Suppressor macrophage (primary cell): ENCODE measurements around the gene AFF3.
"Not testable (repeated sequence)": the region's sequence is repeated elsewhere in the genome, so short reads cannot be mapped to it uniquely, and the experiment has no call there.

ENCODE experiments used
- DNase-seq, 4 experiments: peaks; one replicate each; pipeline ENCODE4 v3.0.0-alpha.2; 2020 to 2022

Gene AFF3

GRCh38 chr2:100105678-100106054, 36.7 kb downstream of the AFF3 start:
- peak in 1 of 4 experiments; percentile 10 for DNase-seq

DNA sequence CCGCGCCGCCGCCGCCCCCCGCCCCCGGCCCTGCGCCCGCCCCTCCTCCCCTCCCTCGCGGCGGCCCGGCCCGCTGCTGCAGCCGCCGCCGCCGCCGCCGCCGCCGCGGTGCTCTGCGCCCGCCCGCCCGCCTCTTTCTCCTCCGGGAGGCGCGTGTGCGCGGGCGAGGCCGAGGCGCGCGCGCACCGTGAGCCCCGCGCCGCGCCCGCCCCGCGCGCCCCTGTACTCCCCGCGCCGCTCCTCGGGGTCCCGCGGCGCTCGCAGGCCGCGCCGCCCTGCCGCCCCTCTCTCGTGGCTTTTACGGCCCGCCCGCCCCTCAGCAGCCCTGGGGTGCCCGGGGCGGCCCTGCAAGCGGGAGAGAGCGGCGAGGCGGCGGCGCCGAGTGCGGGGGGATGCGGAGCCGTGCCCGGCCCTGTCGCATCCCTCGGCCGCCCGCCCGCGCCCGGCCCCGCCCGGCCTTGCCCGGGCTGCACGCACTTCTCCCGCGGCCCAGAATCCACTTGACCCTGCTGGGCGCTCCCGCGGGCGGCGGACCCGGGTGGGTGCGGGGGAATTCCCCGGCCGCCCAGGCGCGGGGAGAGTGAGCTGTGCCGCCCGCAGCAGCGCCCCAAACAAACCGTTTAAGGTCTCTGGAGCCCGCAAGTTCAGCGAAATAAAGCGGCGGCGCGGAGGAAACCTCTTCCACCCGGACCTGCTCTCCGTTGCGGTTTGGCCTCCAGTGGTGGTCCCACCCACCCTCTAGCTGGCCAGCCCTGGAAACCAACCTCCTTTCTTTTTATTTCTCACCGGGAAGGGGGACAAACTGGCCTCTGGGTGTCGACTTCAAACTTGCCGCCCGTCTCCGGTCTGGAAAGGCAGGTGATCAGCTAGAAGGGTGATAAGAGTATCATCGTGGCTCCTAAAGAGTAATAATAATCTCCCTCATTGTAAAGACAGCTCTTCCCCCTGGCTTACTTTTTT, 37.4 kb downstream of the AFF3 start:
- peak in 3 of 4 experiments; percentile 33 to 68 (median 64) for DNase-seq

DNA sequence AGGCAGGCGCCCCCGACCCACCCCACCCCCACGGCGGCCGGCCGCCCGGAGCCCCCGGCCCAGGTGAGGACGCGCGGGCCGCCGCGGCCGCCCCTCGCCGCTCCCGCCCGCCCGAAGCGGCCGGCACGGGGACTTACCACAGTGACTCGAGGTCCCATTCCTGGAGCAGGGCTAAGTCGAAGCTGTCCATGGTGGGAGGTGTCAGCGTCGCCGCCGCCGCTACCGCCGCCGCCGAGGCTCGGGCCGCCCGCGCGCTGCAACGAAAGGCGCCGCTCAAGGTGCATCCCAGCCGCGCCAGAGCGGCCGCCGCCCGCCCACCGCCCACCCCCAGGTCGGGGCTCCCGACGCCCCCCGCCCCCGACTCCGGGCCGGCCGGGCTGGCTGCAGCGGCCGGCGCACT, 38.1 kb downstream of the AFF3 start:
- DNase-seq = peak in 2 of 4 experiments; percentile 17 to 19

DNA sequence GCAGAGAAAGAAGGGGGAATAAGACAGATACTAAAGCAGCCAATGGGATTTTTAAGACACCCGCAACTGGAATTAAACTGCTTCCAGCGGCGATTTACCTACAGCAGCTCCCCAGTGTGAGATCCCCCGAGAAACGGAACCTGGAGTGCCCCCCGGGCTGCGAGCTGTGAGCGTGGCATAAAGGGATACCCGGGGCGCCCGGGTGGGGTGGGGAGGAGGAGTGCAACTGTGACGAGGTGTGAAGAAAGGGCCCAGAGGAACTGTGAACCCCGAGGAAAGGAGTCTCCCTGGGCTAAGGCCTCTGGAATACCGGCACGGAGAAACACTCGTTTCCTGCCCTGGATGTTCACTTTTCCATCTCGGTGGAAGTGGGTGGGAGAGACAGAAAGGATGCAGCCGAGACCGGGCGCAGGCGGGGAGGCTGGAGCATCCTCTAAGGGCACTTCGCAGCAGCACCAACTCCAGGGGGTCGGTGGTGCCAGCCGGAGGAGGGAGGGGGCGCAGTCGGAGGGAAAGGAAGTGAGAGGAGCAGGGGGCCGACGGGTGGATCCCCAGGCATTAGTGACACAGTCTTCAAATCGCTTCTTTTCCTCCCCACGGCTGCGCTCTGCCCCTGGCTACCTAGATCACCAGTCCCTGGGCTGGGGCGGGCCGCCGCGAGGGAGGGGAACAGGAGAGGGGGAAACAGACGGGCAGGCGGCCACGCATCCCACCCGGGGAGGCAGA, 38.7 kb downstream of the AFF3 start:
- DNase-seq = not testable (repeated sequence)

GRCh38 chr2:100102466-100103180, 39.8 kb downstream of the AFF3 start:
- not testable (repeated sequence) for DNase-seq

DNA sequence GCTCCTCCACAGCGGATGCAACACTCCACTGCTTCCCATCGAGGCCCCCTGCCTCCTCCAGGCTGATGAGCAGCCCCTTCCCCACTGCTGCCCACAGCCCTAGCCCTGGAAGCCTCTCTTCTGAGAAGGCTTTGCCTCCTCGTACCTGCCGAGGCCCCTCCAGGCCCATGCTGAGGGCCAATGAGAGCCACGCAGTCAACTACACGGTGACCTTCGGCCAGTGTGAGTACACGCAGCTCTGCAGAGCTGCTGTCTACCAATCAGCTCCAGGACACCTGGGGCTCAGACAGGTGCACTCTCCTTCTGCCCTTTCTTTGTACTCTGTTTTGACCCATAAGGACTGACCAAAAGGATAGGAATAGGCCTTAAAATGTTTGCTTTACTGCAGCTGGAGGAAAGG, 43.5 kb downstream of the AFF3 start:
- not testable (repeated sequence) for DNase-seq

GRCh38 chr2:100097611-100098294, 44.6 kb downstream of the AFF3 start:
- not testable (repeated sequence) for DNase-seq

GRCh38 chr2:100095845-100096244, 46.5 kb downstream of the AFF3 start:
- DNase-seq = not testable (repeated sequence)

DNA sequence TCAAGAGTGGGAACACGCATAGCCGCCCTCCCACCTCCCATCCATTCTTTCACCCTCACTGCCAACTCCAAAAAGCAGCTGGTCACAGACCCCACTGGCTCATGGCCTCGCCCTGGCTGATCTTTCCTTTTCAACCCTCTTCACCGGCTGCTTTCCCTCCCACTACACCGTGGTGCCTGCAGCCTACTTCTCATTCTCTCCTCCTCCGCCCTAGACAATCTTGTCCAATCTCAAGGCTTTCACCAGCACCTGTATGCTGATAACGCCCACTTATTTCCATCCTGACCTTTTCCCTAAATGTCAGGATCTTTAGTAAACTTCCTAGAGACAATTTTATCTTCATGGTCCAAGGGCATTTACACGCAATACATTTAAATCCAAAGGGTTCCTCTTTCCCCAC, 50.6 kb downstream of the AFF3 start:
- not testable (repeated sequence) for DNase-seq

GRCh38 chr2:100085744-100086143, 56.6 kb downstream of the AFF3 start:
- not testable (repeated sequence) for DNase-seq

GRCh38 chr2:100083421-100084216, 58.8 kb downstream of the AFF3 start:
- DNase-seq = not testable (repeated sequence)

DNA sequence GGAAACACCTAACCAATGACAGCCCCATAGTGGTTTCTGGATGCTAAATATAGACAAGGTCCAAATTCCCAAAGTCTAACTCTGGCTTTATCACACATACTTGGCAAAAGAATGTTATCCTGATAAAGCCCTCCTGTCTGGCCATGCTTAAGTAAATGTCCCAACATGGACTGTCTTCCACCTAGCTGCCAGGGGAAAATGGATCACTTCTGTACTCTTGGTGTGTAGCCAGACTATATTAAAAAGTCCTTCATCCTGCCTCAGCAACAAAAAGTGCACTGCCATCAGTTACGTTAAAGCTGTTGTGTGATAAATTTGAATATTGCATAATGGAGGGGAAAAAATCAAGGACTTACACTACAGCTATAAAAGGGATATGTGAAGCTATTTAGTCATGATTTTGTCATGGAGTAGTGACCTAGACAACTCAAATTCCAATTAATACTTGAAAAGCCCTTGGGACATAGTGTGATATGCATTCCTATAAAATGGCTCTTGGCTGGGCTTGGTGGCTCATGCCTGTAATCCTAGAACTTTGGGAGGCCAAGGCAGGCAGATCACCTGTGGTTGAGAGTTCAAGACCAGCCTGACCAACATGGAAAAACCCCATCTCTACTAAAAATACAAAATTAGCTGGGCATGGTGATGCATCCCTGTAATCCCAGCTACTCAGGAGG, 60.0 kb downstream of the AFF3 start:
- not testable (repeated sequence) for DNase-seq

DNA sequence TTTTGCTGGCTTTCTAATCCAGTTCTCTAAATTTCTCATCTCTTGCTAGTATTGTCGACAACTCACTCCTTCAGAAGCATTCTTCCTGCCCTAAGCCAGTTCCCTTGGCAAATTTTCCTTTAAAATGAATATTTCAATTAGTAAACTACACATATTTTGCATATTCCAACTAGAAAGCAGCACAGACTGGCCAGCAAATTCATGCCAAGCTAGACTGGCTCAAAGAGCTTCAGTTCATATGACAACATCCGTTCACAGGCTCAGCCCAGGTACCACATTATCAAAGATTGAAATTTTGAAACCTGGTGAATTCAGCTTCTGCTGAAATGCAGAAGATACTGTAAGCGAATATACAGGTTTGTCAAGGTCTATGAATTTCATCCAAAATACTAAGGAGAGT, 64.5 kb downstream of the AFF3 start:
- DNase-seq = no peak

DNA sequence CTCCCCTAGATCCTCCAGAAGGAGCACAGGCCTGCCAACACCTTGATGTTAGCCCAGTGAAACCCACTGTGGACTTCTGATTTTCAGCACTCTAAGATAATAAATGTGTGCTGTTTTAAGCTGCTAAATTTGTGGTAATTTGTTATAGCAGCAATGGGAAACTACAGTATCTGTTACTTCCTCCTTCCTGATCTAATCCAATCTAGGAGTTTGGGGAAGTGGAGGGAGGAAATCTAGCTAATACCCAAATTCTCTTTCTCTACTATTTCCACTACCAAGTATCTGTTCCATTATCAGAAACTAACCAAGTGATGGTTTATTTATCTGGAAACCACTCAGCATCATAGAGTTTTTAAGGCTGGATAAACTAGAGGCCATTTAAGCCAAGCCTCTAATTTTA, 64.9 kb downstream of the AFF3 start:
- peak in 3 of 4 experiments; percentile 15 to 69 (median 57) for DNase-seq

GRCh38 chr2:100075532-100075931, 66.9 kb downstream of the AFF3 start:
- no peak for DNase-seq

DNA sequence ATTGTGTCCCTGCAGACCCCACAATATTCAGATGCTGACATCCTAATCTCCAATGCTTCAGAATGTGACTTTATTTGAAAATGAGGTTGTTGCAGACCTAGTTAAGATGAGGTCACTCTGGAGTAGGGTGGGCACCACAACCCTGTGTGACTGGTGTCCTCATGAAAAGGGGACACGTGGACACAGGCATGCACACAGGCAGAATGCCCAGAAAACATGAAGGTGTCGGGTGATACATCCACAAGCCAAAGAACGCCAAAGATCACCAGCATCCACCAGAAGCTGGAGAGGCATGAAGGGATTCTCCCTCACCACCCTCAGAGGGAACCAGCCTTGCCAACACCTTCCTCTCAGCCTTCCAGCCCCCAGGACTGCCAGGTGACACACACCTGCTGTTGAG, 69.3 kb downstream of the AFF3 start:
- DNase-seq = no peak

DNA sequence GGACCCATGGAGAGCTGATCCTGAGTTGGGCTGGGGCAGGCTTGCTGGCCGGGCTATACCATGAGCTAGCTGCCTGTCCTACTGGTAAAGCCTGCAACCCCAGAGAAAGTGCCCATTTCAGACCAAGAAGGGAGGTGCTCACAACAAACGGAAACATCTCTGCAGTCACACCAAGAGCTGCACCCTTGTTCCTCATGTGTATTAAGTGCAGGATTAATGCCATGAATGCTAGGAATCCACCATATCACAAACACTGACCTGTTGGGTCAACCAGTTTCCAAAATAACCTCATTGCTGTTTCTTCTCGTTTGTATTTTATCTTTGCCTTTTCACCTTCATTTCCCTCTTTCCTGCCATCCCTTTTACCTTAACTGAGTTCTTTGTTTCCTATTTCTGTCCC, 69.9 kb downstream of the AFF3 start:
- DNase-seq = no peak

- DNase-seq = peak; percentile 22 to 55 (median 31)
Observed at GRCh38 chr2:100071335-100072043, 70.9 kb downstream of the AFF3 start.

DNA sequence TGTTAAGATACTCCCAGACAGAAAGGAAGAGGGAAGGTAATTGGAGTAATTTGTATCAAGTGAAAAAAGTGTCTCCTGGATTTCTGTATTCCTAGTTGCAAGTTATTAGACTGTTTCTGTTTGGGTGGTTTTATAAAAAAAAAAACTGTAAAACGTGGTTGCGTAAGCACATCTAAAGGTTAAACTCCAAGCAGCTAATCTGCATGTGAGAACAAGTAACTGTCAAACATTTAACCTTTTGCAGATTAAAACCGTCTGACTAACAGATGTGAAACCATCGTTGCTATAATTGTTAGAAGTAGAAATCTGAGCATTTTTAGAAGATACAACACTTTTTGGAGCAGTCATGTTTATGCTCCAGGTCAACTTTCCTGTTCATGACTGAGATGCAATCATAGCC, 72.3 kb downstream of the AFF3 start:
- DNase-seq = peak in 2 of 4 experiments; percentile 45 to 53

GRCh38 chr2:100068395-100068794, 74.0 kb downstream of the AFF3 start:
- DNase-seq = no peak
